Mesothelial cell of epicardium (in vitro differentiated cells): Measurements from ENCODE around the gene MYO1D. TPM values are rescaled to one million over a fixed set of nuclear protein-coding genes. Genes with fewer than 3 reads are reported as not detected.

ENCODE experiments used
- DNase-seq, 2 experiments: peaks; one replicate each; pipeline ENCODE4 v3.0.0; 2021; ENCODE audit warnings: low spot score in 2 of 2; ENCODE audit not compliant: unreplicated experiment in 2 of 2
- H3K27ac Mint-ChIP-seq: 2 replicates; pipeline ENCODE4 v1.8.0; 2021; ENCODE audit warnings: mixed read lengths
- H3K27me3 Mint-ChIP-seq: 2 replicates; pipeline ENCODE4 v1.8.0; 2021; ENCODE audit warnings: low read depth, mixed read lengths
- H3K36me3 Mint-ChIP-seq: 2 replicates; pipeline ENCODE4 v1.8.0; 2021; ENCODE audit warnings: mixed read lengths
- H3K4me1 Mint-ChIP-seq: 2 replicates; pipeline ENCODE4 v1.8.0; 2021; ENCODE audit warnings: mixed read lengths
- H3K4me3 Mint-ChIP-seq: 2 replicates; pipeline ENCODE4 v1.8.0; 2021; ENCODE audit warnings: mild to moderate bottlenecking, moderate library complexity, mixed read lengths
- H3K9me3 Mint-ChIP-seq: 2 replicates; pipeline ENCODE4 v1.8.0; 2021; ENCODE audit warnings: mixed read lengths
- CTCF ChIP-seq: fragments of 200-600 bp; sonication (generic); IDR thresholded peaks from one replicate; pipeline ENCODE4 v1.5.0; 2021; ENCODE audit warnings: antibody characterized with exemption; ENCODE audit not compliant: unreplicated experiment
- total RNA-seq: library from RNA; stranded (reverse); gene quantifications from 3 replicates; pipeline ENCODE4 v1.2.1, GENCODE V29; 2021

The MYO1D gene
- total RNA-seq, 1 donor from 2014 or later, result 48.6 TPM

GRCh38 chr17:32699247-32699646 is 177.7 kb downstream of the MYO1D start:
- TF ChIP-seq CTCF, result no peak
- Mint-ChIP-seq H3K36me3 (peaks cover 13% of the 10 kb centered on the region), H3K4me1 (no peaks in the 10 kb centered on the region), H3K27ac (no peak overlapping the region), H3K27me3 (no peaks in the 10 kb centered on the region), H3K9me3 (peaks cover 11% of the 10 kb centered on the region), H3K4me3 (no peak overlapping the region)
- no peak for DNase-seq

- no peak for DNase-seq
- no peak for TF ChIP-seq CTCF
- Mint-ChIP-seq H3K27ac (no peak overlapping the region), H3K9me3 (peaks cover 11% of the 10 kb centered on the region), H3K4me3 (no peak overlapping the region), H3K27me3 (no peaks in the 10 kb centered on the region), H3K36me3 (peaks cover 13% of the 10 kb centered on the region), H3K4me1 (no peaks in the 10 kb centered on the region)
Measured at GRCh38 chr17:32697728-32698625, 178.9 kb downstream of the MYO1D start.

- no peak for TF ChIP-seq CTCF
- DNase-seq, result no peak
- H3K27me3 Mint-ChIP-seq, result no peaks in the 10 kb centered on the region
- peaks cover 13% of the 10 kb centered on the region for H3K36me3 Mint-ChIP-seq
- no peak overlapping the region for H3K4me3 Mint-ChIP-seq
- peaks cover 11% of the 10 kb centered on the region for H3K9me3 Mint-ChIP-seq
- no peaks in the 10 kb centered on the region for H3K4me1 Mint-ChIP-seq
- H3K27ac Mint-ChIP-seq, result no peak overlapping the region
Measured at GRCh38 chr17:32696426-32696825, 180.5 kb downstream of the MYO1D start.

- Mint-ChIP-seq H3K27me3 (no peaks in the 10 kb centered on the region), H3K9me3 (peaks cover 11% of the 10 kb centered on the region), H3K27ac (no peak overlapping the region), H3K36me3 (peaks cover 13% of the 10 kb centered on the region), H3K4me3 (no peak overlapping the region), H3K4me1 (no peaks in the 10 kb centered on the region)
- TF ChIP-seq CTCF, result no peak
- DNase-seq, result no peak
Measured at GRCh38 chr17:32695864-32696263, 181.1 kb downstream of the MYO1D start.

GRCh38 chr17:32693194-32693897 is 183.6 kb downstream of the MYO1D start:
- Mint-ChIP-seq H3K36me3 (peaks cover 11% of the 10 kb centered on the region), H3K9me3 (peaks cover 11% of the 10 kb centered on the region), H3K4me3 (no peak overlapping the region), H3K27me3 (no peaks in the 10 kb centered on the region), H3K4me1 (no peaks in the 10 kb centered on the region), H3K27ac (no peak overlapping the region)
- no peak for TF ChIP-seq CTCF
- no peak for DNase-seq
